GM18505 (cell line): Measurements from ENCODE around the gene CHAF1A.

Experiments
- ATAC-seq: cut with Tn5 transposase; IDR thresholded peaks from one replicate; pipeline ENCODE4 v1.9.1; 2021; ENCODE audit not compliant: unreplicated experiment
- POLR2A ChIP-seq: IDR thresholded peaks from 4 replicates; pipeline ENCODE4 v1.6.1; 2011; ENCODE audit warnings: borderline replicate concordance; ENCODE audit not compliant: insufficient read depth, insufficient read length; ENCODE audit errors: extremely low read depth

CHAF1A gene, protein sequence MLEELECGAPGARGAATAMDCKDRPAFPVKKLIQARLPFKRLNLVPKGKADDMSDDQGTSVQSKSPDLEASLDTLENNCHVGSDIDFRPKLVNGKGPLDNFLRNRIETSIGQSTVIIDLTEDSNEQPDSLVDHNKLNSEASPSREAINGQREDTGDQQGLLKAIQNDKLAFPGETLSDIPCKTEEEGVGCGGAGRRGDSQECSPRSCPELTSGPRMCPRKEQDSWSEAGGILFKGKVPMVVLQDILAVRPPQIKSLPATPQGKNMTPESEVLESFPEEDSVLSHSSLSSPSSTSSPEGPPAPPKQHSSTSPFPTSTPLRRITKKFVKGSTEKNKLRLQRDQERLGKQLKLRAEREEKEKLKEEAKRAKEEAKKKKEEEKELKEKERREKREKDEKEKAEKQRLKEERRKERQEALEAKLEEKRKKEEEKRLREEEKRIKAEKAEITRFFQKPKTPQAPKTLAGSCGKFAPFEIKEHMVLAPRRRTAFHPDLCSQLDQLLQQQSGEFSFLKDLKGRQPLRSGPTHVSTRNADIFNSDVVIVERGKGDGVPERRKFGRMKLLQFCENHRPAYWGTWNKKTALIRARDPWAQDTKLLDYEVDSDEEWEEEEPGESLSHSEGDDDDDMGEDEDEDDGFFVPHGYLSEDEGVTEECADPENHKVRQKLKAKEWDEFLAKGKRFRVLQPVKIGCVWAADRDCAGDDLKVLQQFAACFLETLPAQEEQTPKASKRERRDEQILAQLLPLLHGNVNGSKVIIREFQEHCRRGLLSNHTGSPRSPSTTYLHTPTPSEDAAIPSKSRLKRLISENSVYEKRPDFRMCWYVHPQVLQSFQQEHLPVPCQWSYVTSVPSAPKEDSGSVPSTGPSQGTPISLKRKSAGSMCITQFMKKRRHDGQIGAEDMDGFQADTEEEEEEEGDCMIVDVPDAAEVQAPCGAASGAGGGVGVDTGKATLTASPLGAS

DNA sequence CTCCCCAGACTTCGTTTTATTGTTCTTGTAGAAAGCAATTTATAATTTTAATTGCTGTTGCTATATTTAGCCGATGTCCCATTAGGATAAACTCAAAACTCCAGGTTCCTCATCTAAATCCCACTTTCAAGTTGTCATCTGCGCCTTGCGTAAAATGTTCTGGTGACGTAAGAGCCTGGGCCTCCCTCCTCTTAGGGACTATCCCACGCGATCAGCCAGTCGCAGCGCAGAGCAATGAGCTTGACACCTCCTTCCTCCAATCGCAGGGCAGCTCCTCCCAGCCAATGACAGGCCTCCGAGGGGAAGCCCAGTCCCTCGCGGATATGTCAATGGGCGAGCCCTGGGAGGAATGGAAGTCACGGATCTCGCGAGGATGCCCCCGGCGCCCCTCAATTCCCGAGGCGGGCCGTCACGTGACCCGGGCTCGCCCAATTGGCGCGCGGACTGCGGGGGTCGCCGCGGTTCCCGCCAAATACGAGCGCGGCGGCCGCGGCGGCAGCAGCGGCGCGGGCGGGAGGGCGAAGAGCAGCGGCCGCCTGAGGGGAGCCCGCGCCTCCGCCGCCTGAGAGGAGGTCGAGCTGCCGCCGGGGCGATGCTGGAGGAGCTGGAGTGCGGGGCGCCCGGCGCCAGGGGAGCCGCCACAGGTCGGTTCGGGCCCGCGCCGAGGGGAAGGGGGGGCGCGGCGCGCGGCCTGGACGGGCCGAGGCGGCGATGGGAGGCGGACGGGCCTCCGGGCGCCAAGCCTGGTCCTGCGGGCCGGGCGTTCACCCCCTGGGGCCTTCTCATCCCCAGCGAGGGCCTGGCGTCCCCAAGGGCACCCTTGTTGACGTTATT lies at the start of gene CHAF1A:
Gene CHAF1A (plus strand): TSS at position 470 of the 834 bp plus-strand sequence. CDS start 123 bp downstream, at position 593.
- peak; percentile 73 for TF ChIP-seq POLR2A
- ATAC-seq = peak; percentile 67

DNA sequence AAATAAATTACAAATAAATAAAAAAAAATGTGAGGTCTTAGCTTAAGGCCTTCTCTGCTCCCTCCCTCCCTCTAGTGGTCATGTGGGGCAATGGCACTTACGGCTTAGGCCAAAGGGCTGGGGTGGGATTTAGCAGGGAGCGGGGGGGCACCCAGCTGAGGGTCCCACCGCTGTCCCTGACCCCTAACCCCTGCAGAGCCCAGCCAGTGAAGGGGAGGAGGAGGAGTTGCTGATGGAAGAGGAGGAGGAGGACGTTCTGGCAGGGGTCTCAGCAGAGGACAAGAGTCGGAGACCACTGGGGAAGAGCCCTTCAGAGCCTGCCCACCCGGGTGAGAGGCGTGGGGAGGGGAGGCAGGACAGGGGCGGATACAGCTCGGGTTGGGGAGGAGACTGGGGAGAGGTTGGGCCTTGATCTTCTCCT lies 49.7 kb upstream of the CHAF1A start:
- TF ChIP-seq POLR2A = no peak
- no peak for ATAC-seq

DNA sequence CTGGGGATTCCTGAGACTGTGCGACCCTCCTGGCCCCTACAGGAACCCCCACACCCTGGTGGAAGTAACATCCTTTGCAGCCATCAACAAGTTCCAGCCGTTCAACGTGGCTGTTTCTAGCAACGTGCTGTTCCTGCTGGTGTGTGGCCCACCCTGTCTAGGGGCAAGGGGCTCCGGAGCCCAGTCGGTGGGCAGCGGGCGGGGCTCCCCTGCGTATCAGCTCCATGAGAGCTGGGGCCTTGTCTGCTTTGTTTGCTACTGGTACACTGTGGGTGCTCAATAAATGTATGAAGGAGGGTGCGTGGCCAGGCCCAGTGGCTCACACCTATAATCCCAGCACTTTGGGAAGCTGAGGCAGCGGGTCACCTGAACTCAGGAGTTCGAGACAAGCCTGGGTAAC lies 48.2 kb upstream of the CHAF1A start:
- no peak for ATAC-seq

DNA sequence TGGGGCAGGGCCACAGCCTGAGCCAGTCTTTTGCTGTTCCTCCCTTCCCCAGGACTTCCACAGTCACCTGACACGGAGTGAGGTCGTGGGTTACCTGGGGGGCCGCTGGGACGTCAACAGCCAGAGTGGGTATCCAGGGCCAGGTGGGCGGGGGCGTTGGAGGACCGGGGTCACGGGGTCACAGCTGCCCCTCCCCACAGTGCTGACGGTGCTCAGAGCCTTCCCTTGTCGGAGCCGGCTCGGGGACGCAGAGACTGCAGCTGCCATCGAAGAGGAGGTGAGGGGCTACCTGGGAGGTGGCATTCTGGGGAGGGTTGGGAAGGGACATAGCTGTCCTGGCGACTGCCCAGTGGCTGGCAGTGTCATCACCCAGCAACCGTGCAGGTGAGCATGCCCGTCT lies 47.5 kb upstream of the CHAF1A start:
- ATAC-seq = no peak
- TF ChIP-seq POLR2A = no peak

More for the DNA sequence above, 48.2 kb upstream of the CHAF1A start:
- no peak for TF ChIP-seq POLR2A

DNA sequence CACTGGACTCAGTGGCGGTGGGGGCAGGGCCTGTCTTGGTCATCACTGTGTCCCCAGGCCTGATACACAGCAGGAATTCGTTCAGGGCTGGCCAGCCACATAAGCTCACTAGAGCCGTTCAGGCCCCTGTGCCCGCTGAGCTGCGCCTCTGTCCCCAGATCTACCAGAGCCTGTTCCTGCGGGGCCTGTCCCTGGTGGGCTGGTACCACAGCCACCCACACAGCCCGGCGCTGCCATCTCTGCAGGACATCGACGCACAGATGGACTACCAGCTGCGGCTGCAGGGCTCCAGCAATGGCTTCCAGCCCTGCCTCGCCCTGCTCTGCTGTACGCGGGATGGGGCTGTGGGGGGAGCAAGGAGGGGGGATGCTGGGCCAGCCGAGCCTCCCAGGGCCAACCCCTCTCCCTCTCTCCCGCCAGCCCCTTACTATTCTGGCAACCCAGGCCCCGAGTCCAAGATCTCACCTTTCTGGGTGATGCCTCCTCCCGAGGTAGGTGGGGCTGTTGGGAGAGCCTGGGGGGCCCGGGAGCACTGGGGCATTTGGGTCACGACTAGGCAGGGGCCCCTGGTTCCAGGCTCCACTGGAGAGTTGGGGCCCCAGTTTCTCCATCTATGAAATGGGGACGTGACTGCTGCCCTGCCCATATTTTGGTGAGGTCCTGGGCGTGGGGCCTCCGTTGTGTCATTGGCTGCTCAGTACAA lies 45.2 kb upstream of the CHAF1A start:
- ATAC-seq = no peak
- no peak for TF ChIP-seq POLR2A

DNA sequence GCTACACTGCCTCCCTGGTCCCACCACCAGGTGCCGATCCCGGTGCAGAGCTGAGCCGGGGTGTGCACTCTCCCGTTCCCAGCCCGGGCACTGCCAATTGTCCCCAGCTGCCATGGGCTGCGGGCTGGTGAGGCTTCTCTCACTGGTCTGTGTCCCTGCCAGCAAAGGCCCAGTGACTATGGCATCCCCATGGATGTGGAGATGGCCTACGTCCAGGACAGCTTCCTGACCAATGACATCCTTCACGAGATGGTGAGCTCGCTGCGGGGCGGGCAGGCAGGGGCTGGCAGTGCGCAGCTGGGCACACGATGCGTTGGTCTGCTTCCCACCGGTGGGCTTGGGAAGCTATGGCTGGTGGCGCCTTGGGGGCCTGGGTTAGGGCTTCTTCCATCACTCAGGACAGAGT lies 44.5 kb upstream of the CHAF1A start:
- peak; percentile 0 for TF ChIP-seq POLR2A
- ATAC-seq = no peak

DNA sequence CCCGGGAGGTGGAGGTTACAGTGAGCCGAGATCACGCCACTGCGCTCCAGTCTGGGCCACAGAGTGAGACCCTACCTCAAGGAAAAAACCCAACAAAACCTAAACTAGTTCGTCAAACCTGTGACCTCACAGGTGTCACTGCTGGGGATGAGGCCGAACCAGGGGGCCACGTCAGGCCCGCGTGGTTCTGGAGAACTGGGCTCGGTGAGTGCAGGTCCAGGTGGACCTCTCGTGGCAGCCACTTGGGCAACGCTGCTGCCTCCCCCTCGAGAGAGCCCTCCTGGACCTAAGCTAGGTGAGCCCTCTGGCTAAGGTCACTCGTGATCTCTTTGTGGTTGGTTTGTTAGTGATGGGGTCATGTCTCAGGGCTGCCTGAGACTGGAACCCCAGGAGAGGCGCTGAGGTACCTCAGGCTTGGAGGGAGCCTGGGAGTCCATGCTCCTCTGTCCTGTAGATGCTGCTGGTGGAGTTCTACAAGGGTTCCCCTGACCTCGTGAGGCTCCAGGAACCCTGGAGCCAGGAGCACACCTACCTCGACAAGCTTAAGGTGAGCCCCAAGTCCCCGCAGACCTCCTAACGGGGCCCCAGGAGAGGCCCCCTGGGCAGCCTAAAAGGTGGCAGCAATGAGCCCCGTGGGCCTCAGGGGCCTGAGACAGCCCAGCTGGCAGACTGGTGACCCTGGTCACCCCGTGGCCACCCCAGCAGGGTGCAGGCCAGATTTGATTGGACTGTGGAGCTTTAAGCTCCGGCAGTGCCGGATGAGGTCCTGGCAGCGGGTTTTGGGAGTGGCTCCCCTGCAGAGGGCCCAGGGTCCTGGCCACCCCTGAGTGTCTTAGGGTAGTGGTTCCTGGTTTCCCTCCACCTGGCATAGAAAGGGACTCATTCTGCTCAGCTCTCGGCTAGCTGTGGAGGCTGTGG lies 43.5 kb upstream of the CHAF1A start:
- TF ChIP-seq POLR2A = peak; percentile 33
- no peak for ATAC-seq

DNA sequence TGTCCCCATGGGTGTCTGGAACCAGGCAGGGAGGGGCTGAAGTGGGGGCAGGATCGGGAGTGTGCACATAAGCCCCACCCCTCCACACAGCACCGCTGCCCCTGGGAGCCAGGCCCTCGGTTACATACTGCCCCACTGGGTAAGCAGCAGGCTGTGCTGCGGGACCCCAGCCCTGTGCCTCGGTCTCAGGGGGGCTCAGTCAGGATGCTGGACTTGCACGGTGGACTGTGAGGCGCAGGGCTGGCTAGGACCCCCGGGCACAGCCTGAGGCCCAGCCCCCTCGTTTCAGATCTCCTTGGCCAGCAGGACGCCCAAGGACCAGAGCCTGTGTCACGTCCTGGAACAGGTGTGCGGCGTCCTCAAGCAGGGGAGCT lies 42.8 kb upstream of the CHAF1A start:
- ATAC-seq = no peak
- no peak for TF ChIP-seq POLR2A

DNA sequence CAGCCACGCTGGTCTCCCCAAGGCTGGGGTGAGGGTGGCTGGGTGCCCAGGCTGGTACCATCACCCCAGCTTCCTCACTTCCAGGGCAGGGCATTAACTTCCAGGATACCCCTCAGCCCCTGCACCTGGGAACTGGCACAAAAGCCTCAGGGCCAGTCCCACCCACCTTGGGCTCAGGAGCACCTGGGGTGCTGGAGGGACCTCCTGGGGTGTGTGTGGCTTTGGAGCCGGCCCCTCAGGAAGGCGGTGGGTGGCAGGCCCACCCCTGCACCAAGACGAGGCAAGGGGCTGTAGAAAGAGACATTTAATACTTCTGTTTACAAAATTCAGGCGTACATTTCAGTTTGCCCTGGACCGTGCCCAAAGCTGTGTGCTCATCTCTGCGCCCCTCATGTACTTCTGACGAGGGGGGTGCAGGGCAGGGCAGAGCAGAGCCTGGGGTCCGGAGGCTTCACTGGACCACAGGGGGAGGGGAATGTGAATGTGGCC lies 42.3 kb upstream of the CHAF1A start:
- TF ChIP-seq POLR2A = no peak
- ATAC-seq = no peak

DNA sequence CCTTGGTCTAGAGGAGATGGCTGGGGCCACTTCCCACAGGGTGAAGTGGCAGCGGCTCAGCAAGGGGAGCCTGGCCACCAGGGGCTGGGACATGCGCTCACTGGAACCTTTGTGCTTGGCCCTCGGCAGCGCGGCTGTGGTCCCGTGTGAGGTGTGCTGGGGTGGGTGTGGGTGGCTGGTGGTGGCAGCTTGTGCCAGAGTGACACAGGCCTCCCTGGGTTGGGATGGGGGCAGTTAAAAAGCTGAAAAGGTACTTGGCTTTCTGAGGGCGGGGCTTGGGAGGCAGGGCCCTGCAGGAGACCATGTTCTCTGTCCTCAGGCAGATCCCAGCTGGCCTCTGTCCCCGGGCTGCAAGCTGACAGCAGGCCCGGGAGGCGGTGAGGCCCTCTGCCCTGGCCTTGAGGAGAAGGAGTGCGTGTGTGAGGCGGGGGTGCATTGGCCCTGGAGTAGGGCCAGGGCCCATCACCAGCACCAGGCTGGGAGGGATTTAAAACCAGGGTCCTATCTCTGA lies 41.7 kb upstream of the CHAF1A start:
- TF ChIP-seq POLR2A = no peak
- ATAC-seq = no peak
